Stimulated activated CD4-positive, alpha-beta T cell treated with anti-CD3 and anti-CD28 coated beads, Interleukin-1b, Interleukin-23, amount 100 ng/mL, for 24 hours (primary cell): ENCODE data around the gene CLASP1.
"Not testable (repeated sequence)": the region's sequence is repeated elsewhere in the genome, so short reads cannot be mapped to it uniquely, and the experiment has no call there.

Experiments used
- DNase-seq, 4 experiments: peaks; one replicate each; pipeline ENCODE4 v3.0.0-alpha.2; 2020; ENCODE audit warnings: low read depth in 4 of 4, low spot score in 1 of 4

The CLASP1 gene

DNA sequence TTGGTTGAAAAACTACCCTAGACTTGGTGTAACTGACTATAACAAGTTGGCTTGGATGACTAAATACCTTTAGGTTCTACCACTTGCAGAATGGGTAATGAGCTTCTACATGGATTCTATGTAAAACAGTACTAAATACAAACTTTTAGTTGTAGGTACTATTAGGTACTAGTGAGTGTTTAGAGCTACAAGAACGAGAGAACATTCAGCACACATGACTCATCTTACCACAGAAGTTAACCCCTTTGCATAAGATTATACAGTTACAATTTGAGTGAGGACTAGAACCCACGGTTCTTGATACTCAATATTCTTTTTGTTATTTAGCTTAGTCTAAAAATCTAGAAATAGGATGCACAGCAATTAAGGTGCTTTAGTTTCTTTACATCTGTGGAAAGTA, 262.6 kb downstream of the CLASP1 start:
- no peak for DNase-seq

DNA sequence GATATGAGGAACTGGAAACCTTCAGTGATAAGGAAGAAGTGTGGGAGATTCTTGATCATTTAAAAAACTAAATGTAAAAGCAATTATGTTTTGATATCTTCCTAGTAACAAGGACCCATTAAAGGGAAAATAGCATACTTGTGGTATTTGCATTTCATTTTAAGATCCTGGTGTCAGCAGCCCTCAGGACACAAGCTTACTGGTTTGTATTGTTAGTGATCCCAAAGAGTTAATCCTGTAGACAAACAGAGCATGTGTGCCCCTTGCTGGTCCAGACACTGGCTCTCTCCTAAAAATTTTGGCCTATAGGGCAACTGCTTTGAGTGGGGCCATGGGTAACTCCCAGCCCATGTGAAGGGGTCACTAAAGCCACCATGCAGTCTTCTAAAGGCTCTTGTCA, 263.2 kb downstream of the CLASP1 start:
- no peak for DNase-seq

DNA sequence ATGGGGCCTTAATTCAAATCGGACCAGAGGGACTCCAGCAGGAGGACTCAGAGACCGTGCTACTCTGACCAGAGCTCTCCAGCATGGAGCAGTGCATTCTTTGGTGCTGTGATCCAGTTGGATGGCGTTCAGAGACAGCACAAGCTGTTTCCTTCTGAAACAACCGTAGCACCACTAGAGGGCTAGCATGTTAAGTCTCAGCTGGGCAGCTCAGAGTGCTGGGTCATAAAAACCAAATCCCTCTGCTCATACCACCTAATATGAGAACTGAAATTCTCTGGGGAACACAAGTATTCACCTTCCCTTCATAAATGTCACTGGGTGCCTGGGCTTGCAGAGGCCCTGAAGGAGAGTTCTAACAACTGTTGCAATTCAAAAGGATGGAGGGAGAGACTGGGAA, 266.5 kb downstream of the CLASP1 start:
- no peak for DNase-seq

DNA sequence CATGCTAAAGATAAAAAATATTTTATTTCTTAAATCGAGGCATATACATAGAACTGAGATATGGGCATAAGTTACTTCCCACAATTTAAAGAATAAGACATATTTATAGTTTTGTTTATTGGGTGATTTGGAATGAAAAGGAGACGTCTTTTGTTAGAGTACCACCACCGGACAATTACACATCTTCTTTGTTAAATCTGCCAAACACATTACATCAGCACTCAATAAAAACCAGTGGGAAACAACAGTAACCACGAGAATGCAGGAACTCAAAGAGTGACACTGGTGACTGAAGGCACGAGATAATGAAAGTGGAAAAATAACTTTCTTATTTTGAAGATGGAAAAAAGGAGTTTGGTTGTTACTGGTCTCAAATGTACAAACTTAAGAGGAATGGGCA, 271.6 kb downstream of the CLASP1 start:
- DNase-seq = no peak

DNA sequence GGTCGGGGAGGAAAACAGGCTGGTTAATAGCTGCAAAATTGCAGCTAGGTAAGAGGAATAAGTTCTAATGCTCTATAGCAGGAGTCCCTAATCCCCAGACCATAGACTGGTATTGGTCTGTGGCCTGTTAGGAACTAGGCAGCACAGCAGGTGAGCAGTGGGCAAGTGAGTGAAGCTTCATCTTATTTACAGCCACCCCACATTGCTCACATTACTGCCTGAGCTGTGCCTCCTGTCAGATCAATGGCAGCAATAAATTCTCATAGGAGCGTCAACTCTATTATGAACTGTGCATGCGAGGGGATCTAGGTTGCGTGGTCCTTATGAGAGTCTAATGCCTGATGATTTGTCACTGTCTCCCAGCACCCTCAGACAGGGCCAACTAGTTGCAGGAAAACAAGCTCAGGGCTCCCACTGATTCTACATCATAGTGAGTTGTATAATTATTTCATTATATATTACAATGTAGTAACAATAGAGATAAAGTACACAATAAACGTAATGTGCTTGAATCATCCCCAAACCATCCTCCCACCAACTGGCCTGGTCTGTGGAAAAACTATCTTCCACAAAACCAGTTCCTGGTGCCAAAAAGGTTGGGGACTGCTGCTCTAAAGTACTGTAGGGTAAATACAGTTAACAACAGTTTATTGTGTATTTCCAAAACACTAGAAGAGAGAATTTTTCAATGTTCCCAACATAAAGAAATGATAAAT, 272.6 kb downstream of the CLASP1 start:
- DNase-seq = no peak

GRCh38 chr2:121375621-121376159, 273.6 kb downstream of the CLASP1 start:
- no peak for DNase-seq

DNA sequence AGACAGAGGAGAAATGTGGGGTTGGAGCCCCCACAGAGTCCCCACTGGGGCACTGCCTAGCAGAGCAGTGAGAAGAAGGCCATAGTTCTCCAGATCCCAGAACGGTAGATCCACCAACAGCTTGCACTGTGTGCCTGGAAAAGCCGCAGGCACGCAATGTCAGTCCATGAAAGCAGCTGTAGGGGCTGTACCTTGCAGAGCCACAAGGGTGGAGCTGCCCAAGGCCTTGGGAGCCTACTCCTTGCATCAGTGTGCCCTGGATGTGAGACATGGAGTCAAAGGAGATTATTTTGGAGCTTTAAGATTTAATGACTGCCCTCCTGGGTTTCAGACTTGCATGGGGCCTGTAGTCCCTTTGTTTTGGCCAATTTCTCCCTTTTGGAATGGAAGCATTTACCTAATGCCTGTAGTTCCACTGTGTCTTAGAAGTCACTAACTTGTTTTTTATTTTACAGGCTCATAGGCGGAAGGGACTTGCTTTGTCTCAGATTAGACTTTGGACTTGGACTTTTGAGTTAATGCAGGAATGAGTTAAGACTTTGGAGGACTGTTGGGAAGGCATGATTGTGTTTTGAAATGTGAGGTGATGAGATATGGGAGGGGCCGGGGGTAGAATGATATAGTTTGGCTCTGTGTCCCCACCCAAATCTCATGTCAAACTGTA, 274.7 kb downstream of the CLASP1 start:
- DNase-seq = not testable (repeated sequence)

DNA sequence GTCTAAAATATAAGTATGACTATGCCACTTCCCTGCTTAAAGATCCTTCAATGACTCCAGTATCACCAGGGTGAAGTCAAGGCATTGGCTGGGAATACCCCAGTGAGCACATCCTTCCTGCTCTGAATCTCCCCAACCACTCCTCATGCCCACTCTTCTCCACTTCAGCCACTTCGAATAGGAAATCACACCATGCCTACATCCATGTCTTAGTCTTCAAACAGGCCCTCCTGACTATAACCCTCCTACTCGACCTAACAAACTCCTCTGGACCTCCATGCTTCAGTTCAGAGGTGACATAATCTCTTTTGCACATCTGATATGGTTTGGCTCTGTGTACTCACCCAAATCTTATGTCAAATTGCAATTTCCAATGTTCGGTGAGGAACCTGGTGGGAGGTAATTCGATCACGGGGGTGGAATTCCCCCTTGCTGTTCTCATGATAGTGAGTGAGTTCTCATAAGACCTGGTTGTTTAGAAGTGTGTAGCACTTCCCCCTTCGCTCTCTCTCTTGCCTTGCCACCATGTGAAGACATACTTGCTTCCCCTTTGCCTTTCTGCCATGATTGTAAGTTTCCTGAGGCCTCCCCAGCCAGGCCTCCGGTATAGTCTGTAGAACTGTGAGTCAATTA, 276.4 kb downstream of the CLASP1 start:
- DNase-seq = no peak

DNA sequence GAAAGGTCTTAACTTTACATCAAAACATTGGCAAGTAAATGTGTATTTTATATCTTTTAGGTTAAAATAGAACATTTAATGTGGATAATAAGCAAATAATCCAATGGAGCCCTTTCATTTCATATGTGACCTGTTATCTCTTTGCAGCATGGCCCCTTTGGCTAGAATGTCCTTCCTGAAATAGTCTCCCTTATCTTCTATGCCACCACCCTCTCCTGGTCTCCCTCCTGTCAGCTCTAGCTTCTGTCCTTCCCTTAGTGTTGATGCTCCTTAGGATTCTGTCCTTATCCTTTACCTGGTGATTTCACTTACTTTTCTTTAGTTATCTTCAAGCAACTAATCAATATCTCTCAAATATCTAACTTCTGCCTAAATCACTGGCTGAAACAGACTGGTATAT, 277.2 kb downstream of the CLASP1 start:
- no peak for DNase-seq

- no peak for DNase-seq
These were observed 280.4 kb downstream of the CLASP1 start for GRCh38 chr2:121368836-121369235.

DNA sequence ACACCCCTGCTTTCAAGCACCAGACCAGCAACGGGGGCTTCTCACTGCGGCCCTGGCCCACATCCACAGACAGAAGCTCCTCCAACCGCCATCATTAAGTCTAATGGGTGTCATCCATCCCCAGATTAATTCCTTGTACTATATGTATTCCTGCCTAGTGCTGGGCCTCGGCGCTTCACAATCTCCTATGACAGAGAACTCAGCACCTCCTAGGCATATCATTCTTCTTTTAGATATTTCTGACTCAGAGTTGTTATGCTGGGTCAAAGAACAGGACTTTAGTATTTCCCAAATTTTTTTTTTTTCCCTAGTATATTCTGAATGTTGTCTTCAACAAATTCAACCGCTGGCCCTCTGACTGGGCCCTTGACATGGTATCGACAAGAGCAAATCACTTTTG, 281.1 kb downstream of the CLASP1 start:
- DNase-seq = no peak

GRCh38 chr2:121367246-121367900, 281.9 kb downstream of the CLASP1 start:
- DNase-seq = no peak

DNA sequence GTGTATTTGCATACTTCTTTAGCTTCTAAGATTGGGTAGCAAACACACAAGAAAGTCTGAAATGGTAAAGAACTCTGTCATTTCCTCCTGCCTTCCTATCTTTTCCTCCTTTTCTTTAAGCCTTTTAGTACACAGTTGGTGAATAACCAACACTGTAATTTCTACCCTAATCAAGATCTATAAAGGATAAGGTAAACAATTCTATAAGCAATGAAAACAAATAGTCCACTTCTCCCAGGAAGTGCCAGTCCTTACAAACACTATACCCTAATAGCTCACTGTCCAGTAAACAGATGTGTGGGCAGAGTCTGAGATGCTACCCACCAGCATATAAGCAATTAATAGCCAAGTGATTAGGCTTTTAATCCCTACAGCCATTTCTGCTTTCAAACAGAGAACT, 283.2 kb downstream of the CLASP1 start:
- no peak for DNase-seq

DNA sequence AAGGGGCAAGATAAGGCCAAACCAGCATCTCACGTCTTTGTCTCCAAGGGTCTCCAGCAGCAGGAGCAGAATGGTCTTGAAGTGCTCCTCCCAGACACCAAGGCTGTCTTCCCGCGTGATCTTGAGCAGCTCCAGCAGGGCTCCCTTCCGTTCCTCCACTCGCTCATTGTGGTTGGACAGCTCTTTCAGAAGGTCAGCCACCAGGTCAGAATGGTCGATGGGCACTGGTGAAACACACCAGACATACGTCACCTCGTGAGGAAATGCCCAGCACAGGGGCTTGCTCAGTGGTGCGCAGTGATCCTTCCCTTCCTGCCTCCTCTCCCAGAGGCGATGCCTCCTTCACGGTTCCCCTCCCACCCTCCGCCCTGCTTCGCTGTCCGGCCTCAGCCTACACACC, 284.2 kb downstream of the CLASP1 start:
- DNase-seq = no peak

GRCh38 chr2:121363632-121364420, 285.4 kb downstream of the CLASP1 start:
- DNase-seq = no peak

DNA sequence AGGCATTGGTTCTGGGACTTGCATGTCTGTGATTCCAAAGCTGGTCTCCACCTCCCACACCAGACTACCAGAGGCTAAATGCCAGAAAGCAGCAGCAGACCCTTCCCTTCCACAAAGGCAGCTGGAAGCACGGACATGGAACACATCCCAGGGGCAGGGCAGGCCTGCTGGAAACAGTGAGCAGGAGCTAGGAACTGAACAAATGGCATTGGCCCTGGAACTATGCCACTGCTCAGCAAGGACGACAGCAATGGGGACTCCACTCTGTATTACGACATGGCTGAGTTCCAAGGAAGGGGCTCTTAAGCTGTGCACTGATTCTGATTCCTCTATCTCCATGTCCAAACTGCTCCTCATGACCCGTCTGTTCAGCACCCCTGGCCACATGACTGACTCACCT, 286.5 kb downstream of the CLASP1 start:
- DNase-seq = no peak

DNA sequence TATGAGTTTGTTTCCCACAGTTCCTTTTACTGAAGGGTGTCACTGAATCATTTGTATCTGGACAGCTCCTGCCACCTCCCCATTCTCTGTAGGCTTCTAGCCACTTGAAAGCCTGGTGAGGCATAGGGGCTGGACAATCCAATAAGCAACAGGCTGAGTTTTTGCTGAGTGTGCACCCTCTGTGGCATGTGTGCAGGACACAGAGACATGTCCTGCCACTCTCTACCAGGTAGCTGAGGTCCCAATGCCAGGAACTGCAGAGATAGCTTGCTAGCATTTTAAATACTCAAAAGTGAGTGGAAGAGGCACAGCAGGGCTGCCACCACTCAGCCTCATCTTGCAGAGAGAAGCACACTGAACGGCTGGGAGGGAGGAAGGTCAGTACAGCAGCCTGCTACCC, 287.0 kb downstream of the CLASP1 start:
- no peak for DNase-seq

- no peak for DNase-seq
These were observed 288.5 kb downstream of the CLASP1 start for GRCh38 chr2:121360566-121361300.

DNA sequence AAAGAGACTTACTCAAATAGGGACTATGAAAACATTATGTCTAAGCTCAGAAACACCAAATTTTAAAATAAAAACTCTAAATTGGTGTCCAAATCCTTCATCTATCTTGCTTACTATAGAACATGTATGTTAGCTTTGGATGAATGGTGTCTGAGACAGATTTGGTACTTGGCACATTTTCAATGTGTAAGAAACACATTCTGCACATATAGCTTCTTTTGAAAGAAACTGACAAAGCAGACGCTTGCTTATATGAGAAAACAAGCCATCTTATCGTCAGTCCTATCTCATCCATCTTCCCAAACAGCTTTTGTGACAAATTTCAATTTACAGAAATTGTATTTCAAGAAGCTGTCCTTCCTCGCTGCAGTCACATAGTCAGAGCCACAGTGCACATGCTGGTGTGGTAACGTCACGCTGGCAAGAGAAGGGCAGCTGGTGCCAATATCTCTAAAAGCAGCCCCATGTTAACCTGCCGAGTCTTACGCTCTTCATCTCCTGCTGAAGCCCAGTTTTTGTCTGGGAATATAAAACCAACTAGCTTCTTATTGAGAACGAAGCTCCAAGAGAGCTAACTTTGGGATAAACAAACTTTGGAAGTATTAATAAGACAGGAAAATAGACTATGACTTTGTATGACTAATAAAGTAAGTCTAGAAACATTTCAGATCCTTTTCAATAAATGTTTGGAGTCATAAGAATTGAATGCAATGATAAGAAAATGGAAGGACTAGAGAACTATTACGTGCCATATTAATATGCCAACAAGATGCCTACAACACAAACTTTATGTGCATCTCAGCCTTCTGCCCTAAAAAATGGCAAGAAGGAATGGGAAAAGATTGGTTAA, 289.3 kb downstream of the CLASP1 start:
- DNase-seq = no peak
